Measurements from ENCODE around the gene B4GALNT1. TPM values are rescaled to one million over a fixed set of nuclear protein-coding genes. Genes with fewer than 3 reads are reported as not detected.

The B4GALNT1 gene
- total and polyA plus RNA-seq, 9 donors = 1.4 to 2.9 (median 2.3) TPM

DNA sequence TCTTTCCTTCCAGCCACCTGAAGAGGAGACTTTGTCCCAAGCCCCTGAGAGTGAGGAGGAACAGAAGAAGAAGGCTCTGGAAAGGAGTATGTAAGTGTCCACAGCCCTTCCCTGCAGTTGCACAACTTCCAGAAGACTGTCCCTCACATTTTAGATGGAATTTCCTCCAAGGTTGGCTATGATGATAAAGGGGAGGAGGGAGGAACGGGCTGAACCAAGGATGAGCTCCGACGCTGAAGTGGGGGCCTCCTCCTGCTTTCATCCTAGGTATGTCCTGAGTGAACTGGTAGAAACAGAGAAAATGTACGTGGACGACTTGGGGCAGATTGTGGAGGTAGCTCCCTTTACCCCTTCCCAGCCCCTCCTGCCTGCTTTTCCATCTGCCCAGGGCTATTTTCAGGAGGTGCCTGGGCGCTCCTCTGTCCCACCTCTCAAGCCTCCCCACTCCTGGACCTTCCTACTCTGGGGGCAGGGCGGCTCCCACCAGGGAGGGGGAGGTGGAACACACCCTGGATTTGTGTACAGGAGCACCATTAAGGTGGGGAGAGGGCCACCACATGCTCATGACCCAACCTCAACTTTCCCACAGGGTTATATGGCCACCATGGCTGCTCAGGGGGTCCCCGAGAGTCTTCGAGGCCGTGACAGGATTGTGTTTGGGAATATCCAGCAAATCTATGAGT, 19.4 kb downstream of the B4GALNT1 start:
- Histone ChIP-seq H3K27ac (ENCODE audit: low read length) (no peak overlapping the region), H3K36me3 (ENCODE audit: control insufficient read depth, insufficient read depth, low read length) (peaks cover 46% of the 10 kb centered on the region), H3K9me3 (replicated peaks; ENCODE audit: control insufficient read depth, low read depth, low read length) (no peaks in the 10 kb centered on the region), H3K4me3 (ENCODE audit: low read length) (no peak overlapping the region), H3K27me3 (ENCODE audit: control insufficient read depth, insufficient read depth, low read length) (peaks cover 55% of the 10 kb centered on the region), H3K4me1 (ENCODE audit: control insufficient read depth, insufficient read depth, low read length) (peaks cover 36% of the 10 kb centered on the region)
- no peak for DNase-seq
- WGBS (ENCODE audit: insufficient coverage) = 94% methylated on average over 3 of the region's 10 CpGs

DNA sequence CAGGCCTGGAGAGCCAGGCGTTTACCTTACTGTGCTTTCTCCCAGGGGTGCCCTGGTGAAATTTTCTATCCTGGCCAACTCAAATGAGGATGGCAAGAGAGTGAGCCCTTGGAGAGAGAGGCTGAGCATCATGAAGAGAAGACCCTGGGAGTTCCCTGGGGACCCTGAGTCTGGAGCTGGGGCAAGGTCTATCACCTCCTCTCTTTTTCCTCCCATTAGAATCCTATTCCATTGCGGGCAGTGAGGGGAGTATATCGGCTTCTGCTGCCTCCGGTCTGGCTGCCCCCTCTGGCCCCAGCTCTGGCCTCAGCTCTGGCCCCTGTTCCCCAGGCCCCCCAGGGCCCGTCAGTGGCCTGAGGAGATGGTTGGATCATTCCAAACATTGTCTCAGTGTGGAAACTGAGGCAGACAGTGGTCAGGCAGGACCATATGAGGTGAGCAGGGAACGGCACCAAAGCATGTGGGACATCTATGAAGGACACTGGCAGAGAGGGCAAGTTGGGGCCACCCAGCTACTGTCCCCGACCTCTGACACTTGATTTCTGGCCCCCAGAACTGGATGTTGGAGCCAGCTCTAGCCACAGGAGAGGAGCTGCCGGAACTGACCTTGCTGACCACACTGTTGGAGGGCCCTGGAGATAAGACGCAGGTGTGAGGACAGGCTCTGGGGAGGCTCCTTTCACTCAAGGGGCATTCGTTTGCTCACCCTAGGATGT, 20.1 kb downstream of the B4GALNT1 start:
- Histone ChIP-seq H3K27me3 (ENCODE audit: control insufficient read depth, insufficient read depth, low read length) (peaks cover 48% of the 10 kb centered on the region), H3K9me3 (replicated peaks; ENCODE audit: control insufficient read depth, low read depth, low read length) (no peaks in the 10 kb centered on the region), H3K27ac (ENCODE audit: low read length) (no peak overlapping the region), H3K4me1 (ENCODE audit: control insufficient read depth, insufficient read depth, low read length) (peaks cover 39% of the 10 kb centered on the region), H3K4me3 (ENCODE audit: low read length) (no peak overlapping the region), H3K36me3 (ENCODE audit: control insufficient read depth, insufficient read depth, low read length) (peaks cover 49% of the 10 kb centered on the region)
- WGBS (ENCODE audit: insufficient coverage) = 93% methylated on average over 5 of the region's 10 CpGs
- no peak for DNase-seq

DNA sequence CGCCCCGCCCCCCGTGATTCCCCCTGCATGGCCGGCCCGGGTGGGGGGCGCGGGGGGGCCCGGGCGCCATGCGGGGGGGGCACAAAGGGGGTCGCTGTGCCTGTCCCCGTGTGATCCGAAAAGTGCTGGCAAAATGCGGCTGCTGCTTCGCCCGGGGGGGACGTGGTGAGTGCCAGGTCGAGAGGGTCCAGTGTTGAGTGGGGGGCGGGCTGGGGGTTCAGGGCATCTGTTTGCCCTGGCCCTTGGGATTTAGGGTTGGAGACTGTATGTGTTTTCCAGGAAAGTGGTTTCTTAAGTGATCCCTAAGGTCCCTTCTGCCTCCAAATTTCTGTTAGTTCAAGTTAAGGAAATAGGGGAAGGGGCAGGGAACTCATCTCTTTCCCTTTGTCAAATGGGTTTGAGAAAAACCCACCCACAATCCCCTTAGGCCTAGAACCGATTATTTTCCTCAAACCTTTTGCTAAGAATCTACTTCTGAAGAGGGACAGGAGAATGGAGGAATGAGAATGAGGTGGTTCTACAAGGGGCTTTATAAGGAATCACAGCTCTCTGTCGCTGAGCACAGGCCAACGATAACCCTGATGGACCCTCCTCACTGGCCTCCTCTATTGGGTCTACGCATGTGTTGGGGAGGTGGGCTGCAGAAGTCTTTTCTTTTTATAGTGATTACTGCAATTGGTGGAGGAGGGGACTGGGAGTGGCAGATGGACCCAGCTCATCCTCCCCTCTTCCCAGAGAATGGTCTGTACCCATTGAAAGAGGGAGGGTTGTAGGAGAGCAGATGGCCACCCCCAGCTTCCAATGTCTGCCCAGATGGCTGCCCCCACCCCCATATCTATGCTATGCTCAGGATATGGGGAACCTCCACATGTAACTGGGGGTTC, 20.9 kb downstream of the B4GALNT1 start:
- peak overlapping the region; percentile 78 for H3K27ac ChIP-seq (ENCODE audit: low read length)
- peak; percentile 35 for DNase-seq
- H3K9me3 ChIP-seq (replicated peaks; ENCODE audit: control insufficient read depth, low read depth, low read length) = no peaks in the 10 kb centered on the region
- H3K27me3 ChIP-seq (ENCODE audit: control insufficient read depth, insufficient read depth, low read length) = peaks cover 41% of the 10 kb centered on the region
- WGBS (ENCODE audit: insufficient coverage) = 1% methylated on average over 8 of the region's 23 CpGs
- H3K36me3 ChIP-seq (ENCODE audit: control insufficient read depth, insufficient read depth, low read length) = peaks cover 52% of the 10 kb centered on the region
- H3K4me1 ChIP-seq (ENCODE audit: control insufficient read depth, insufficient read depth, low read length) = peaks cover 39% of the 10 kb centered on the region
- peak overlapping the region; percentile 63 for H3K4me3 ChIP-seq (ENCODE audit: low read length)

DNA sequence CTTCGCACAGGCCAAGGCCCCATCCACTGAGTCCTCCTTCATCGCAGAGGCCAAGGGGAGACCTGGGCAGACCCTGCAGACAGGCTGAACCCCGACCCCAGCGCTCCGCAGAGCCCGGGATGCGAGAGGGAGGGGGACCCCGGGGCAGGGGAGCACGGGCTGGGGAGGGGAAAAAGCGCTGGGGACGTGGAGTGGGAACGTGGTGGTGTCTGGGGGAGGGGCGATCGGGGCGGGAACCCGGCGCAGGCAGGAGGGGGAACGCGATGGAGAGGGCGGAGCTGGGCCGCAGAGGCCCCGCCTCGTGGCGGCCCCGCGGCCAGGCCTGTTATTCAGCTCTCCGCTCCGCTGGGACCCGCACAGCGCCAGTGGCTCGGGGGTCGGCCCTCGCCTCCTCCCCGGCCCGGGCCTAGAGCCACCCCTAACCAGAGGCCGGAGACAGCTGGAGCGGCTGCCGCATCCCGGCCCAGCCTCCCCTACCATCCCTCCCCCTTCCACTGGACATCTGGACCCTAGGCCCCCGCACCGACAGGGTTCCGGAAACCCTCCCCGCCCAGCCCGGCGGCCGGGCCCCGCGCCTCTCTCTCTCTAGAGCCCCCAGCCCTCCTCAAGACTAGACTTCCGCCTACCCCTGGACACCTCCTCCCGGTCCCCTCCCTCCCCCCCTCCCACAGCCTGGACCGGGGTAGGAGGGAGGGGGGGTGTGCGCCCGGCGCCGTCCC, 21.7 kb downstream of the B4GALNT1 start, which contains the start of gene ARHGEF25:
Gene ARHGEF25, plus strand, starts transcription at position 328 of the 719 bp plus-strand sequence. CDS start 460 bp downstream, outside the sequence.
- peaks cover 40% of the 10 kb centered on the region for H3K27me3 ChIP-seq (ENCODE audit: control insufficient read depth, insufficient read depth, low read length)

DNA sequence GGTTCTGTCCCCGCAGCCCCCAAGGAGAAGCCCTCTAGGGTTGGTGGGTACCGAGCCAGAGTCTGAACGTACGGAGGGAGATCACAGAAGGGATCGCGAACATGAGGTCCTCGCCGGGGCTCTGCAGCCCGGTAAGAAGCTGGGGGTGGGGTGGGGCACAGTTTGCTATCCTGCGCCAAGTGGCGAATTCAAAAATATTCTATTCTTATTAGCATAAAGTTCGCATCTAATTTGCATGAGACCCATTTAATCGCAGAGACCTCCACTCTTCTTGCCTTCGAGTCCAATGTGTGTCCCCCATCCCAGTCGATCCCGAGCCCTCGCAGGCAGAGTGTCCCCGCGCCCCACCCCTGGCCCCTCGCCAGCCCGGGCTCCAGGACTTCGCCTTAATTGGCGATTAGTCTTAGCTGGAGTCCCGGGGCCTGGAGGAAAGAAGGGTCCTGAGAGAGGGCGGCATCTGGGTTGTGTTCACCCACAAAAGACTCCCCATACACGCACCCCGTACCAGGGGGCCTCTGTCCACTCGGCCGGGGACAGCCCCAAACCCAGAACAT, 22.4 kb downstream of the B4GALNT1 start:
- H3K27me3 ChIP-seq (ENCODE audit: control insufficient read depth, insufficient read depth, low read length) = peaks cover 34% of the 10 kb centered on the region
- H3K4me1 ChIP-seq (ENCODE audit: control insufficient read depth, insufficient read depth, low read length) = peaks cover 50% of the 10 kb centered on the region
- WGBS (ENCODE audit: insufficient coverage) = 4% methylated on average over 9 of the region's 29 CpGs
- H3K36me3 ChIP-seq (ENCODE audit: control insufficient read depth, insufficient read depth, low read length) = peaks cover 46% of the 10 kb centered on the region
- peak; percentile 74 for DNase-seq
- H3K27ac ChIP-seq (ENCODE audit: low read length) = peak overlapping the region; percentile 87
- no peaks in the 10 kb centered on the region for H3K9me3 ChIP-seq (replicated peaks; ENCODE audit: control insufficient read depth, low read depth, low read length)
- H3K4me3 ChIP-seq (ENCODE audit: low read length) = peak overlapping the region; percentile 63

More for the DNA sequence above, 21.7 kb downstream of the B4GALNT1 start, which contains the start of gene ARHGEF25:
- Histone ChIP-seq H3K4me1 (ENCODE audit: control insufficient read depth, insufficient read depth, low read length) (peaks cover 44% of the 10 kb centered on the region), H3K36me3 (ENCODE audit: control insufficient read depth, insufficient read depth, low read length) (peaks cover 51% of the 10 kb centered on the region), H3K4me3 (ENCODE audit: low read length) (peak within 1 kb of the TSS; percentile 63), H3K27ac (ENCODE audit: low read length) (peak within 1 kb of the TSS; percentile 87), H3K9me3 (replicated peaks; ENCODE audit: control insufficient read depth, low read depth, low read length) (no peaks in the 10 kb centered on the region)
- 0% methylated on average over 39 of the region's 55 CpGs for whole genome bisulfite sequencing (ENCODE audit: insufficient coverage)
- peak; percentile 97 for DNase-seq

DNA sequence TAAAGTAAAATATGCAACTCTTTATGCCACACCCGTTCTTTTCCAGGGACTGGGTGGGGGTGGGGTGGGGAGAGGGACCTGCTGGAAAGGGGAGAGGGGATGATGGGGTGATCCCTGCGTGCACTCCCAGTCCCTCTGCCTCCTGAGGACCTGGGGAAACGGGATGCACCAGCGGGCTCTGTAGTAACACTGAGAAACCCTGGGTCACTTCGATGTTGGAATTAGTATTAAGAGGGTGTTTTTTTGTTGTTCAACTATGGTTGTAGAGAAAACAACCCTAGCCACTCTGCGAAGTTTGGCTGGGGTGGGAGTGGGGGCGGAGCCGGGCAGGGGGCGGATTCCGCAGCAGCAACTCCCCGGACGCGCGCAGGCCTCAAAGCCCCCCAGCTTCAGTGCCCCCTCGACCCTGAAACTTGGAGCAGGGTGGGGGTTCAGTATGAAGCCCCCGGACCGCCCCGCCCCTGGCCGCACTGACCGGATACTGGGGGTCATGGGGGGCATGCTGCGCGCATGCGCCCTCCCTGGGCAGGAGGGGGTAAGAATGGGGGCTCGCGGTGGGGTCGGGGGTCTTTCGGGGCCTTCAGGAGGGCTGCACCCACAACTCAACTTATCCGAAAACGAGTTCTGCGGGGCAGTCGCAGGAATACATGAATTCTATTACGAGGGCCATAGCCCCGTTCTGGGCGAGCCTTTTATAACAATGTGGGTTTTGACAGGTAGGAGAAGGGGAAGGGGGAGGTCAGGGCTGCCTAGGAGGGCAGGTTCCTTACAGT, 23.0 kb downstream of the B4GALNT1 start:
- H3K27me3 ChIP-seq (ENCODE audit: control insufficient read depth, insufficient read depth, low read length) = peaks cover 37% of the 10 kb centered on the region
- peaks cover 42% of the 10 kb centered on the region for H3K36me3 ChIP-seq (ENCODE audit: control insufficient read depth, insufficient read depth, low read length)
- H3K27ac ChIP-seq (ENCODE audit: low read length) = peak overlapping the region; percentile 87
- peaks cover 57% of the 10 kb centered on the region for H3K4me1 ChIP-seq (ENCODE audit: control insufficient read depth, insufficient read depth, low read length)
- H3K4me3 ChIP-seq (ENCODE audit: low read length) = peak overlapping the region; percentile 63
- WGBS (ENCODE audit: insufficient coverage) = 23% methylated on average over 12 of the region's 34 CpGs
- no peaks in the 10 kb centered on the region for H3K9me3 ChIP-seq (replicated peaks; ENCODE audit: control insufficient read depth, low read depth, low read length)
- DNase-seq = peak; percentile 74

DNA sequence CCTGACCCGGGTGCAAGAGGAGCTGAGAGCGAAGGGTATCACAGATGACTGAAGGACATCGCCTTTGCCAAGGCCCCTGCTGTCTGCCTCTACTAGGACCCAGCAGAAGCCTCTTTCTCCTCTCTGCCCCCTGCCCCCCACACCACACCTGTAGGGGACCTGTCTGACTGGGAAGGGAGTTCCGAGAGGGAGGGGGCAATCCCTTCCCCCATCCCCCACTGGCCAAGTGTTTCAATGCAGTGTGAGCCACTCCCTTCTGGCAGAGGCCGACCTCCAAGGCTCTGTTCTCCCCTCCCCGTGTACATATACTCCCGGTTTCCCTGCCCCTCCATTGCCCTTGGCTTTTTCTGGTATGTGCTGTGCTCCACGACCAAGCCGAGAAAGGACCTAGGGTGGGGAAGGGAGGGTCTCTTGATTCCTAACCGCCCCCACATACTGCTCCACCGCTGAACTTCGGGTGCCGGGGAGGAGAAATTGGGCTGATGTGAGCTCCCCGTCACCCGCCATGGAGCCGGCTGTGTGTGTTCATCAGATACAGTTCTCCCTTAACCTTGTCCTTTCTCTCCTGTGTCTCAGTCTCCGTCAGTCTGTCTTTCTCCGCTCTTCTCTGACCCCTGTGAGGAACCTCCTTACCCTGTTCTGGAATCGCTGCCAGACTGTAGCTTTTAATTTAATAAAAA, 23.8 kb downstream of the B4GALNT1 start:
- DNase-seq = peak; percentile 71
- WGBS (ENCODE audit: insufficient coverage) = 37% methylated on average over 4 of the region's 19 CpGs
- Histone ChIP-seq H3K27ac (ENCODE audit: low read length) (peak overlapping the region; percentile 87), H3K9me3 (replicated peaks; ENCODE audit: control insufficient read depth, low read depth, low read length) (no peaks in the 10 kb centered on the region), H3K4me3 (ENCODE audit: low read length) (peak overlapping the region; percentile 63), H3K4me1 (ENCODE audit: control insufficient read depth, insufficient read depth, low read length) (peaks cover 62% of the 10 kb centered on the region), H3K36me3 (ENCODE audit: control insufficient read depth, insufficient read depth, low read length) (peaks cover 36% of the 10 kb centered on the region), H3K27me3 (ENCODE audit: control insufficient read depth, insufficient read depth, low read length) (peaks cover 42% of the 10 kb centered on the region)

DNA sequence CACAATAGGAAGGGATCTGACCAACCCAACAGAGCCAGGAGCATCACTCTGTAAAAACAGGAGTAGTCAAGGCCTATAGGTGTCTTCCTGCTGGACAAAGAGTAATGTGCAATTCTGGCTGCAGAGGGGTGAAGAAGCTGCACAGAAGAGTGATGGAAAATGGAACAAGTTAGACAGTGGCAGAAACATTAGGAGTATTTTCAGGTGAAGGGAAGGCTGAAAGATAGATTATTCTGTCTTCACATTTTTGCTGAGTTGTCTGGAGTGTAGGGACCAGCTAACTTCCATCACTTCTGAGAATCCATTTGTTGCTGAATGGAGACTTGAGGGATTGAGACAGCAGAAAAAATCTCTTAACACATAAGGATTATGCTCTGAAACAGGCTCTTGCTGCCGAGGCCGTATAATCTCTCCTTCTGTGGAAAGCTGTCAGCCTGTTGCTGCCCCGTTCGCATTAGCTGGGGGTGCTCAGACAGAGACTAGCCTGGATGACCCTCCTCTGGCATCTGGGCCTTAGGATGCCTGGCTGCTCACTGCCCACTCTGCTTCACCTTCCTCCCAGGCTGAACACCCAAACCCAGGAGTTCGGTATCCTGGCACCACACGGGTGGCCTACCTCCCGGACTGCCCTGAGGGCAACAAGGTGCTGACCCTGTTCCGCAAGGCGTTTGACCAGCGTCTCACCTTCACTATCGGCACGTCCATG, 24.9 kb downstream of the B4GALNT1 start:
- DNase-seq = no peak
- peaks cover 26% of the 10 kb centered on the region for H3K36me3 ChIP-seq (ENCODE audit: control insufficient read depth, insufficient read depth, low read length)
- 67% methylated on average over 10 of the region's 12 CpGs for WGBS (ENCODE audit: insufficient coverage)
- no peaks in the 10 kb centered on the region for H3K9me3 ChIP-seq (replicated peaks; ENCODE audit: control insufficient read depth, low read depth, low read length)
- no peak overlapping the region for H3K4me3 ChIP-seq (ENCODE audit: low read length)
- H3K27ac ChIP-seq (ENCODE audit: low read length) = no peak overlapping the region
- H3K27me3 ChIP-seq (ENCODE audit: control insufficient read depth, insufficient read depth, low read length) = peaks cover 37% of the 10 kb centered on the region
- H3K4me1 ChIP-seq (ENCODE audit: control insufficient read depth, insufficient read depth, low read length) = peaks cover 64% of the 10 kb centered on the region

All from muscle of leg (tissue), 11 donors.